ENCODE measurements around the gene TGM1.
A peak's percentile ranks its signal among the peaks of the same experiment; 100 is the strongest.
"Not testable (repeated sequence)": the region's sequence is repeated elsewhere in the genome, so short reads cannot be mapped to it uniquely, and the experiment has no call there.

The TGM1 gene

GRCh38 chr14:24219521-24219920, 43.5 kb downstream of the TGM1 start:
- H3K4me3 ChIP-seq (ENCODE audit: control insufficient read depth, low read depth, low read length), result no peak overlapping the region
- no peak for DNase-seq (ENCODE audit: low read depth)
- TF ChIP-seq CTCF (conservative IDR thresholded peaks at IDR 0.05; ENCODE audit: control insufficient read depth, insufficient read depth, low read depth, low read length), result no peak

GRCh38 chr14:24219080-24219479, 43.9 kb downstream of the TGM1 start:
- no peak overlapping the region for H3K4me3 ChIP-seq (ENCODE audit: control insufficient read depth, low read depth, low read length)
- TF ChIP-seq CTCF (conservative IDR thresholded peaks at IDR 0.05; ENCODE audit: control insufficient read depth, insufficient read depth, low read depth, low read length), result no peak

GRCh38 chr14:24216876-24217275, 46.1 kb downstream of the TGM1 start:
- not testable (repeated sequence) for DNase-seq (ENCODE audit: low read depth); H3K4me3 ChIP-seq (ENCODE audit: control insufficient read depth, low read depth, low read length)

More at GRCh38 chr14:24219080-24219479, 43.9 kb downstream of the TGM1 start:
- no peak for DNase-seq (ENCODE audit: low read depth)

GRCh38 chr14:24216345-24216699, 46.7 kb downstream of the TGM1 start:
- DNase-seq (ENCODE audit: low read depth), result no peak
- TF ChIP-seq CTCF (conservative IDR thresholded peaks at IDR 0.05; ENCODE audit: control insufficient read depth, insufficient read depth, low read depth, low read length), result no peak
- H3K4me3 ChIP-seq (ENCODE audit: control insufficient read depth, low read depth, low read length), result no peak overlapping the region

GRCh38 chr14:24215495-24216344, 47.3 kb downstream of the TGM1 start, which contains the start of gene MDP1:
Gene MDP1, minus strand, starts transcription at chr14:24216066. Its CDS starts 111 bp downstream, at chr14:24215955.
- peak; percentile 83 for DNase-seq (ENCODE audit: low read depth)
- H3K4me3 ChIP-seq (ENCODE audit: control insufficient read depth, low read depth, low read length), result peak within 1 kb of the TSS; percentile 72
- peak; percentile 31 for TF ChIP-seq CTCF (conservative IDR thresholded peaks at IDR 0.05; ENCODE audit: control insufficient read depth, insufficient read depth, low read depth, low read length)

- TF ChIP-seq CTCF (conservative IDR thresholded peaks at IDR 0.05; ENCODE audit: control insufficient read depth, insufficient read depth, low read depth, low read length), result no peak
- H3K4me3 ChIP-seq (ENCODE audit: control insufficient read depth, low read depth, low read length), result peak overlapping the region; percentile 81
- no peak for DNase-seq (ENCODE audit: low read depth)
These were observed 48.9 kb downstream of the TGM1 start for GRCh38 chr14:24213866-24214662.

Measured in fibroblast of mammary gland (primary cell).